Parathyroid adenoma (tissue), 2 donors: Measurements from ENCODE around the gene NOL6.
"Not testable (repeated sequence)": the region's sequence is repeated elsewhere in the genome, so short reads cannot be mapped to it uniquely, and the experiment has no call there.

Source experiments
- H2AFZ ChIP-seq: fragments of 300-600 bp; sonication (generic); one replicate; pipeline ENCODE4 v1.7.0; 2017; ENCODE audit warnings: antibody characterized with exemption, mild to moderate bottlenecking
- H3K27ac ChIP-seq: fragments of 300-600 bp; sonication (generic); one replicate; pipeline ENCODE4 v1.7.0; 2017
- H3K27me3 ChIP-seq: fragments of 300-600 bp; sonication (generic); one replicate; pipeline ENCODE4 v1.7.0; 2017; ENCODE audit warnings: low read length; ENCODE audit not compliant: control insufficient read depth, insufficient read depth
- H3K36me3 ChIP-seq: fragments of 300-600 bp; sonication (generic); one replicate; pipeline ENCODE4 v1.7.0; 2017; ENCODE audit warnings: low read length; ENCODE audit not compliant: control insufficient read depth, insufficient read depth
- H3K4me1 ChIP-seq: fragments of 300-600 bp; sonication (generic); one replicate; pipeline ENCODE4 v1.7.0; 2017; ENCODE audit warnings: control low read depth
- H3K4me2 ChIP-seq: fragments of 300-600 bp; sonication (generic); one replicate; pipeline ENCODE4 v1.7.0; 2017; ENCODE audit warnings: low read length
- H3K4me3 ChIP-seq: fragments of 300-600 bp; sonication (generic); one replicate; pipeline ENCODE4 v1.7.0; 2017; ENCODE audit warnings: low read depth, low read length
- H3K79me2 ChIP-seq: fragments of 300-600 bp; sonication (generic); one replicate; pipeline ENCODE4 v1.7.0; 2017; ENCODE audit warnings: control low read depth
- H3K9ac ChIP-seq: fragments of 300-600 bp; sonication (generic); one replicate; pipeline ENCODE4 v1.7.0; 2017; ENCODE audit warnings: mild to moderate bottlenecking
- H3K9me3 ChIP-seq: fragments of 300-600 bp; sonication (generic); one replicate; pipeline ENCODE4 v1.7.0; 2017; ENCODE audit warnings: low read length; ENCODE audit not compliant: control insufficient read depth
- TF ChIP-seq, protein P1 (sequence below): fragments of 300-600 bp; sonication (generic); IDR thresholded peaks from one replicate; pipeline ENCODE4 v1.7.0; 2017; ENCODE audit warnings: antibody characterized with exemption, mild to moderate bottlenecking
- donor health status: primary hyperparathyroidism.

Gene NOL6

DNA sequence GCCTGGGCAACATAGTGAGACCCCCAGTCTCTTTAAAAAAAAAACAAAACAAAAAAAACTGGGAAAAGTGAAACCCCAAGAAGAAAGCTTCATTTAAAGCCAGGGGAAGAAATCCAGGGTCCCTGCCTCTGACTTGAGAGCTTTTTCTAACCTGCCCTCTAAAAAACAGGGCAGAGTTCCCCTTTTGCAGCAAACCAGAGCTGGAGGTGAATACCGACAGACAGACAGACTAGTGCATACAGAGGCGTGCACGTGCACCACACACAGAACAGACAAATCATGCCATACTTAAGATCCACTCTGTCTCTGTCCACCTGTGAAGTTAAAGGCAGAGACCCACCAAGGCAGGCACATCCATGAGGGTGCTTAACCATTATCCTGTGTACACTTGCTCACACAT lies 14.6 kb downstream of the NOL6 start:
- no peaks in the 10 kb centered on the region for H3K36me3 ChIP-seq
- TF ChIP-seq, protein P1, sequence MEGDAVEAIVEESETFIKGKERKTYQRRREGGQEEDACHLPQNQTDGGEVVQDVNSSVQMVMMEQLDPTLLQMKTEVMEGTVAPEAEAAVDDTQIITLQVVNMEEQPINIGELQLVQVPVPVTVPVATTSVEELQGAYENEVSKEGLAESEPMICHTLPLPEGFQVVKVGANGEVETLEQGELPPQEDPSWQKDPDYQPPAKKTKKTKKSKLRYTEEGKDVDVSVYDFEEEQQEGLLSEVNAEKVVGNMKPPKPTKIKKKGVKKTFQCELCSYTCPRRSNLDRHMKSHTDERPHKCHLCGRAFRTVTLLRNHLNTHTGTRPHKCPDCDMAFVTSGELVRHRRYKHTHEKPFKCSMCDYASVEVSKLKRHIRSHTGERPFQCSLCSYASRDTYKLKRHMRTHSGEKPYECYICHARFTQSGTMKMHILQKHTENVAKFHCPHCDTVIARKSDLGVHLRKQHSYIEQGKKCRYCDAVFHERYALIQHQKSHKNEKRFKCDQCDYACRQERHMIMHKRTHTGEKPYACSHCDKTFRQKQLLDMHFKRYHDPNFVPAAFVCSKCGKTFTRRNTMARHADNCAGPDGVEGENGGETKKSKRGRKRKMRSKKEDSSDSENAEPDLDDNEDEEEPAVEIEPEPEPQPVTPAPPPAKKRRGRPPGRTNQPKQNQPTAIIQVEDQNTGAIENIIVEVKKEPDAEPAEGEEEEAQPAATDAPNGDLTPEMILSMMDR: no peak
- H3K79me2 ChIP-seq: no peaks in the 10 kb centered on the region
- no peak overlapping the region for H3K4me2 ChIP-seq
- no peaks in the 10 kb centered on the region for H3K27me3 ChIP-seq
- H3K4me1 ChIP-seq: no peaks in the 10 kb centered on the region
- H3K4me3 ChIP-seq: no peak overlapping the region
- H3K9me3 ChIP-seq: no peaks in the 10 kb centered on the region
- H3K9ac ChIP-seq: no peak overlapping the region
- no peak overlapping the region for H3K27ac ChIP-seq
- H2AFZ ChIP-seq: no peak overlapping the region

GRCh38 chr9:33458444-33458843 lies 15.3 kb downstream of the NOL6 start:
- no peak overlapping the region for H2AFZ ChIP-seq
- H3K27ac ChIP-seq: no peak overlapping the region
- no peaks in the 10 kb centered on the region for H3K9me3 ChIP-seq
- H3K9ac ChIP-seq: no peak overlapping the region
- no peak overlapping the region for H3K4me2 ChIP-seq
- no peaks in the 10 kb centered on the region for H3K79me2 ChIP-seq
- no peaks in the 10 kb centered on the region for H3K27me3 ChIP-seq
- TF ChIP-seq, protein P1: no peak
- H3K36me3 ChIP-seq: no peaks in the 10 kb centered on the region
- H3K4me1 ChIP-seq: no peaks in the 10 kb centered on the region
- H3K4me3 ChIP-seq: no peak overlapping the region

DNA sequence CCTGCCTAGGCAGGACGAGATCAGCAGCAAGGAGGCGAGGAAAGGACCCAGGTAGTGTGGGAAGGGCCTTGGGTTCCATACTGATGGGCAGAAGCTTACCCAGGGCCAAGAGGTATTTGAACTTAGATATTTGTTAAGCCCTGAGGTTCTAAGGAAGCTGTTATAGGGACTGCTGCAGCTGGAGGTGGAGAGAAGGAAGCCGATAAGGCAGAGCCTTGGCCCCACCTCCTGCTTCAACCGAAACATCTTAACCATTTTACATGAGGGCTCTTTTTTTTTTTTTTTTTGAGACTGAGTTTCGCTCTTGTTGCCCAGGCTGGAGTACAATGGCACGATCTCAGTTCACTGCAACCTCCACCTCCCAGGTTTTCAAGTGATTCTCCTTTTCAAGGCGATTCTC lies 17.8 kb downstream of the NOL6 start:
- Histone ChIP-seq H3K27me3 (no peaks in the 10 kb centered on the region), H3K4me2 (no peak overlapping the region)

GRCh38 chr9:33455456-33455855 lies 18.3 kb downstream of the NOL6 start:
- not testable (repeated sequence) for H3K36me3 ChIP-seq, H3K4me2 ChIP-seq, H3K4me3 ChIP-seq, H3K27ac ChIP-seq, H3K9ac ChIP-seq, H3K27me3 ChIP-seq, H3K4me1 ChIP-seq, H3K9me3 ChIP-seq, H3K79me2 ChIP-seq, H2AFZ ChIP-seq

More for the DNA sequence above, 17.8 kb downstream of the NOL6 start:
- no peaks in the 10 kb centered on the region for H3K9me3 ChIP-seq
- H3K4me1 ChIP-seq: no peaks in the 10 kb centered on the region
- no peaks in the 10 kb centered on the region for H3K36me3 ChIP-seq
- no peak overlapping the region for H3K9ac ChIP-seq
- no peak overlapping the region for H2AFZ ChIP-seq
- H3K4me3 ChIP-seq: no peak overlapping the region
- no peaks in the 10 kb centered on the region for H3K79me2 ChIP-seq
- no peak overlapping the region for H3K27ac ChIP-seq
- TF ChIP-seq, protein P1: no peak

DNA sequence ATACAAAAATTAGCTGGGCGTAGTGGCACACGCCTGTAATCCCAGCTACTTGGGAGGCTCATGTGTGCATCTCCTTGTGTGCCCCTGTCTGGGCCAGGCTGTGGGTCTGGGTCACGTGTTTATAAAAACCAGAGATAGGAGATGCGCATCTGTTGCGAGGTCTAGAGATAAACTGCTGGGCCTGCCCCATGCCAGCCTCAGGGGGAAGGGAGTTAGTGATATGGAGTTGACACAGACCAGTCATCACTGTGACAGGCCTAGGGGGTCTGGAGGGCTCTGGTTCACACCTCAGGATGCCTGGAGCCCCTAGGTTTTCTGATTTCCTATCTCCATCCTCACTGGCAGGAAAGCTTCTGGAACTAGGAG lies 19.1 kb downstream of the NOL6 start:
- H3K36me3 ChIP-seq, H2AFZ ChIP-seq, H3K27me3 ChIP-seq, H3K27ac ChIP-seq, H3K4me2 ChIP-seq, H3K4me3 ChIP-seq, H3K79me2 ChIP-seq, H3K9me3 ChIP-seq, H3K4me1 ChIP-seq, H3K9ac ChIP-seq: not testable (repeated sequence)

- no peaks in the 10 kb centered on the region for H3K4me1 ChIP-seq
- no peak overlapping the region for H3K9ac ChIP-seq
- H3K9me3 ChIP-seq: no peaks in the 10 kb centered on the region
- H3K79me2 ChIP-seq: no peaks in the 10 kb centered on the region
- no peak overlapping the region for H3K27ac ChIP-seq
- TF ChIP-seq, protein P1: no peak
- no peak overlapping the region for H3K4me3 ChIP-seq
- H3K4me2 ChIP-seq: no peak overlapping the region
- H2AFZ ChIP-seq: no peak overlapping the region
- H3K36me3 ChIP-seq: no peaks in the 10 kb centered on the region
- no peaks in the 10 kb centered on the region for H3K27me3 ChIP-seq
Observed at GRCh38 chr9:33453999-33454660, 19.6 kb downstream of the NOL6 start.
